DOHH2 (cell line): Measurements from ENCODE around the gene DMD.

Experiments used
- EZH2phosphoT487 ChIP-seq: fragments of 200-600 bp; sonication (generic); IDR thresholded peaks from 2 replicates; pipeline ENCODE4 v1.6.1; 2017; ENCODE audit warnings: borderline replicate concordance, mild to moderate bottlenecking, antibody characterized with exemption, low read length, moderate library complexity, mixed read lengths
- TF ChIP-seq, protein P1 (sequence below): fragments of 200-600 bp; sonication (generic); IDR thresholded peaks from one replicate; pipeline ENCODE4 v1.5.1; 2014; ENCODE audit warnings: antibody characterized with exemption, mild to moderate bottlenecking, low read depth, low read length; ENCODE audit not compliant: poor library complexity, severe bottlenecking

DNA sequence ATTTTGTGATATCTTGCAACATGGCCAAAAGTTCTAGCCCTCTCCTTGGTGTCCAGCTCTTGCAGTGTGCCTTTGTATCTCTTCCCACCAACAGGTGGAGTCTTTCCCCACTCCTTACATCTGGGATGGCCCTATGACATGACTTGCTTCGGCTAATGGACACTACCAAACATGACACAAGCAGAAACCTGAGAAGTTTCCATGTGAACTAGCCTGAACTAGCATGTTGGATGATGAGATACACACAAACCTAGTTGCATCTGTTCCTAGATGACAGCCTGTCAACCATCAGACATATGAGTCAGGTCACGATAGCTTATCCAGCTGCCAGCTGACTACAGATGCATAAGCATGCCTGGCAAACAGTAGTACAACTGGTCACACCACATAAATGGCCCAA, 1932.0 kb downstream of the DMD start:
- TF ChIP-seq, protein P1, sequence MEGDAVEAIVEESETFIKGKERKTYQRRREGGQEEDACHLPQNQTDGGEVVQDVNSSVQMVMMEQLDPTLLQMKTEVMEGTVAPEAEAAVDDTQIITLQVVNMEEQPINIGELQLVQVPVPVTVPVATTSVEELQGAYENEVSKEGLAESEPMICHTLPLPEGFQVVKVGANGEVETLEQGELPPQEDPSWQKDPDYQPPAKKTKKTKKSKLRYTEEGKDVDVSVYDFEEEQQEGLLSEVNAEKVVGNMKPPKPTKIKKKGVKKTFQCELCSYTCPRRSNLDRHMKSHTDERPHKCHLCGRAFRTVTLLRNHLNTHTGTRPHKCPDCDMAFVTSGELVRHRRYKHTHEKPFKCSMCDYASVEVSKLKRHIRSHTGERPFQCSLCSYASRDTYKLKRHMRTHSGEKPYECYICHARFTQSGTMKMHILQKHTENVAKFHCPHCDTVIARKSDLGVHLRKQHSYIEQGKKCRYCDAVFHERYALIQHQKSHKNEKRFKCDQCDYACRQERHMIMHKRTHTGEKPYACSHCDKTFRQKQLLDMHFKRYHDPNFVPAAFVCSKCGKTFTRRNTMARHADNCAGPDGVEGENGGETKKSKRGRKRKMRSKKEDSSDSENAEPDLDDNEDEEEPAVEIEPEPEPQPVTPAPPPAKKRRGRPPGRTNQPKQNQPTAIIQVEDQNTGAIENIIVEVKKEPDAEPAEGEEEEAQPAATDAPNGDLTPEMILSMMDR = no peak
- no peak for TF ChIP-seq EZH2phosphoT487
